ENCODE data around the gene HRH1.

The HRH1 gene

GRCh38 chr3:11224010-11224409, 69.7 kb downstream of the HRH1 start:
- TF ChIP-seq CTCF (IDR thresholded peaks at IDR 0.05; ENCODE audit: insufficient read depth, missing control alignments), result no peak
- DNase-seq (ENCODE audit: insufficient read length, low spot score), result no peak
- FAIRE-seq, result no peak

DNA sequence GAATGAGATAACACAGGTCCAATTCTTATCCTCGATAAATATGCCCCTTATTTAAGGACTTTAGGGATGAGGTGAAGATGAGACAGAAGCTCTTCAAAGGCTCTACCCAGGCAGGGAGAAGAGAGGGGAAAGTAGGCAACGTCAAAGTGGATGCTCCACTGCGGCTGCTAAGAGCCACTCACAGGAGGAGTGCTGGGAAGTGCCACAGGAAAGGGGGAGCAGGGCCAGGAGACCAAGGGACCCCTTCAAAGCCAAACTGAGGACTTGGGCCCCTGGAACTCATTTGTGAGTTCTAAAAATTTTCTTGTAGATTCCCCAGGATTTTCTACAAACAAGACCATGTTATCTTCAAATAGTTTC, 70.6 kb downstream of the HRH1 start:
- TF ChIP-seq CTCF (IDR thresholded peaks at IDR 0.05; ENCODE audit: insufficient read depth, missing control alignments), result no peak
- no peak for FAIRE-seq
- DNase-seq (ENCODE audit: insufficient read length, low spot score), result no peak

GRCh38 chr3:11226042-11226370, 71.7 kb downstream of the HRH1 start:
- DNase-seq (ENCODE audit: insufficient read length, low spot score) (no peak), FAIRE-seq (no peak)
- TF ChIP-seq CTCF (IDR thresholded peaks at IDR 0.05; ENCODE audit: insufficient read depth, missing control alignments), result no peak

- FAIRE-seq (no peak), DNase-seq (ENCODE audit: insufficient read length, low spot score) (no peak)
- no peak for TF ChIP-seq CTCF (IDR thresholded peaks at IDR 0.05; ENCODE audit: insufficient read depth, missing control alignments)
These were observed 73.7 kb downstream of the HRH1 start for GRCh38 chr3:11228041-11228440.

GRCh38 chr3:11230125-11230524, 75.8 kb downstream of the HRH1 start:
- FAIRE-seq, result no peak
- TF ChIP-seq CTCF (IDR thresholded peaks at IDR 0.05; ENCODE audit: insufficient read depth, missing control alignments), result no peak
- DNase-seq (ENCODE audit: insufficient read length, low spot score), result no peak

- FAIRE-seq, result no peak
These were observed 76.5 kb downstream of the HRH1 start for GRCh38 chr3:11230832-11231231.

GRCh38 chr3:11235385-11235784, 81.1 kb downstream of the HRH1 start:
- no peak for TF ChIP-seq CTCF (IDR thresholded peaks at IDR 0.05; ENCODE audit: insufficient read depth, missing control alignments)
- FAIRE-seq (no peak), DNase-seq (ENCODE audit: insufficient read length, low spot score) (no peak)

More at GRCh38 chr3:11230832-11231231, 76.5 kb downstream of the HRH1 start:
- DNase-seq (ENCODE audit: insufficient read length, low spot score), result no peak
- no peak for TF ChIP-seq CTCF (IDR thresholded peaks at IDR 0.05; ENCODE audit: insufficient read depth, missing control alignments)
